BLaER1 (cell line): ENCODE measurements around the gene SMAD7.

Experiments used
- H3K27ac ChIP-seq: shearing (Covaris generic); formaldehyde crosslinking; 2 replicates; pipeline ENCODE4 v1.8.1; 2022
- H3K27me3 ChIP-seq: shearing (Covaris generic); formaldehyde crosslinking; 2 replicates; pipeline ENCODE4 v1.8.1; 2022
- H3K36me3 ChIP-seq: shearing (Covaris generic); formaldehyde crosslinking; 2 replicates; pipeline ENCODE4 v1.8.1; 2022
- H3K4me1 ChIP-seq: shearing (Covaris generic); formaldehyde crosslinking; 2 replicates; pipeline ENCODE4 v1.8.1; 2022
- H3K4me2 ChIP-seq: shearing (Covaris generic); formaldehyde crosslinking; 2 replicates; pipeline ENCODE4 v1.8.1; 2022
- H3K4me3 ChIP-seq: shearing (Covaris generic); formaldehyde crosslinking; 2 replicates; pipeline ENCODE4 v1.8.1; 2022
- H3K9ac ChIP-seq: shearing (Covaris generic); formaldehyde crosslinking; 2 replicates; pipeline ENCODE4 v1.8.1; 2022
- H3K9me3 ChIP-seq: shearing (Covaris generic); formaldehyde crosslinking; 2 replicates; pipeline ENCODE4 v1.8.1; 2022
- H4K20me1 ChIP-seq: shearing (Covaris generic); formaldehyde crosslinking; 2 replicates; pipeline ENCODE4 v1.8.1; 2022
- Cebpa-rat ChIP-seq: shearing (Covaris generic); IDR thresholded peaks from 2 replicates; pipeline ENCODE4 v1.8.1; 2022

Gene SMAD7

GRCh38 chr18:48932822-48933510 lies 17.8 kb downstream of the SMAD7 start:
- peak overlapping the region; percentile 20; the same call in 1 of the 2 replicates for H3K4me3 ChIP-seq
- peak overlapping the region; percentile 96 for H3K4me2 ChIP-seq
- peak; percentile 40; the same call in 1 of the 2 replicates for TF ChIP-seq Cebpa-rat
- H3K9me3 ChIP-seq, result no peaks in the 10 kb centered on the region
- H3K27me3 ChIP-seq, result no peaks in the 10 kb centered on the region; the same call in 1 of the 2 replicates
- H3K27ac ChIP-seq, result peak overlapping the region; percentile 83
- peaks cover 100% of the 10 kb centered on the region for H4K20me1 ChIP-seq
- H3K4me1 ChIP-seq, result peaks cover 100% of the 10 kb centered on the region
- H3K9ac ChIP-seq, result peak overlapping the region; percentile 79
- 0 out of 2 replicates have a peak, but pooled peaks cover 6% of the 10 kb centered on the region for H3K36me3 ChIP-seq

DNA sequence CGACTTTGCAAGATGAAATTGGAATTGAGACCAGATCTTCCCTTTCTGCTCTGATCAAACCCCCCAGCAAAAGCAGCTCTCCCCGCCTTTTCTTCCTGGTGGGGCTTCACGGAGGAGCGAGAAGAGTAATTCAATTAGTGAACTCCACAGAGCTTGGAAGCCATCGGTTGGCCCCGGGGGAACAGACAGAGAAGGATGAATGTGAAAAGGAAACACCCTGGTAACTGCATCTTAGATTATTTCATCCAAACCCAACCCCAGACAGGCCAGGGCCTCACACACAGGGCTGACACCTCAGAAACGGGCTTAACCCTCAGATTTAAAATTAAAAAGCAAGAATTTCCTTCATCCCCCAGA lies 18.3 kb downstream of the SMAD7 start:
- H3K4me2 ChIP-seq, result peak overlapping the region; percentile 96
- TF ChIP-seq Cebpa-rat, result no peak
- 0 out of 2 replicates have a peak, but pooled peaks cover 2% of the 10 kb centered on the region for H3K36me3 ChIP-seq
- no peaks in the 10 kb centered on the region for H3K9me3 ChIP-seq
- peak overlapping the region; percentile 20; the same call in 1 of the 2 replicates for H3K4me3 ChIP-seq
- H4K20me1 ChIP-seq, result peaks cover 100% of the 10 kb centered on the region
- H3K4me1 ChIP-seq, result peaks cover 100% of the 10 kb centered on the region
- no peaks in the 10 kb centered on the region; the same call in 1 of the 2 replicates for H3K27me3 ChIP-seq
- peak overlapping the region; percentile 79 for H3K9ac ChIP-seq
- H3K27ac ChIP-seq, result peak overlapping the region; percentile 83

DNA sequence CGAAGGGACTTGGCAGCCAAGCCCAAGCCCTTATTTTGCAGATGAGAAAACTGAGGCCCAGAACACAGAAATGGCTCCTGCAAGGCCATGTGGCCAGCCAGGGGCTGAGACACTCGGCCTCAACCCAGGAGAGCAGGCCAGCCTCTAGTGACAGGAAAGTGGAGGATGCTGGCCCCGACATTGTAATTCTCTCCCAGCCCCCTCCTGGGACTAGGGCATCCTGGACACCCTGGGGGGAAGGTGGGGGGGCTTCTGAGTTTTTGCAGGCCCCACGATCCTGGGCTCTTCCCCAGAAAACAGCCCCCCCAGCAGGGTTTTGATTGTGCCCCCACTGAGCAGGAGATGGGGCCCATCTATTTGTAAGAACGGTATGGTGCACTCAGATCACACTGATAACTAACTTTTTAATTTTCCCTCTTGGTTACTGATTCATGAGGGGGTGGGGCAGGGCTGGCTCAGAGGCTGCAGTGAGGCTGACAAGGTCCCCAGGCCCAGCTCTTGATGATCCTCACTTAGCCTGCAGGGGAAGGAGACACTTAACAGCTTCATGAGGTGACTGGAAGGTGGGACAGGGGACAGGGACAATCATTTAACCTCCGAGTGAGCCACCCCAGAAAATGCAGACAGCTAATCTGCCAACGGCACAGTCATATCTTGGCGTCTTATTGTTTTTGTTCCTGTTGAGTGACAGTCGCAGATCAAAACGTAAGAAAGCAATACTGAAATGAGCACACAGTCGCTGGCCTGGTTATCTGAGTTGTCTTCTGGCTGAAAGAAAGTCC lies 18.9 kb downstream of the SMAD7 start:
- H3K27ac ChIP-seq, result peak overlapping the region; percentile 83
- no peaks in the 10 kb centered on the region for H3K27me3 ChIP-seq
- H3K4me1 ChIP-seq, result peaks cover 100% of the 10 kb centered on the region
- no peaks in the 10 kb centered on the region; the same call in 1 of the 2 replicates for H3K36me3 ChIP-seq
- no peaks in the 10 kb centered on the region for H3K9me3 ChIP-seq
- peaks cover 100% of the 10 kb centered on the region for H4K20me1 ChIP-seq
- TF ChIP-seq Cebpa-rat, result no peak
- peak overlapping the region; percentile 79 for H3K9ac ChIP-seq
- H3K4me3 ChIP-seq, result peak overlapping the region; percentile 20; the same call in 1 of the 2 replicates
- peak overlapping the region; percentile 96 for H3K4me2 ChIP-seq

- Histone ChIP-seq H3K9me3 (no peaks in the 10 kb centered on the region), H3K9ac (no peak overlapping the region), H3K27me3 (no peaks in the 10 kb centered on the region), H4K20me1 (peaks cover 100% of the 10 kb centered on the region), H3K4me3 (no peak overlapping the region), H3K27ac (no peak overlapping the region), H3K4me1 (peaks cover 100% of the 10 kb centered on the region), H3K4me2 (peak overlapping the region; percentile 96), H3K36me3 (peaks cover 5% of the 10 kb centered on the region; the same call in 1 of the 2 replicates)
- TF ChIP-seq Cebpa-rat, result no peak
Measured at GRCh38 chr18:48930926-48931325, 19.8 kb downstream of the SMAD7 start.

- Histone ChIP-seq H3K27ac (peak overlapping the region; percentile 36), H3K36me3 (peaks cover 5% of the 10 kb centered on the region; the same call in 1 of the 2 replicates), H3K4me2 (peak overlapping the region; percentile 96), H3K4me1 (peaks cover 100% of the 10 kb centered on the region), H3K4me3 (no peak overlapping the region), H4K20me1 (peaks cover 100% of the 10 kb centered on the region), H3K27me3 (no peaks in the 10 kb centered on the region), H3K9me3 (no peaks in the 10 kb centered on the region), H3K9ac (no peak overlapping the region)
- TF ChIP-seq Cebpa-rat, result no peak
Measured at GRCh38 chr18:48929941-48930713, 20.6 kb downstream of the SMAD7 start.

- TF ChIP-seq Cebpa-rat, result no peak
- Histone ChIP-seq H3K9ac (peak overlapping the region; percentile 13; the same call in 1 of the 2 replicates), H3K4me3 (no peak overlapping the region)
Measured at GRCh38 chr18:48929212-48929612, 21.6 kb downstream of the SMAD7 start.

DNA sequence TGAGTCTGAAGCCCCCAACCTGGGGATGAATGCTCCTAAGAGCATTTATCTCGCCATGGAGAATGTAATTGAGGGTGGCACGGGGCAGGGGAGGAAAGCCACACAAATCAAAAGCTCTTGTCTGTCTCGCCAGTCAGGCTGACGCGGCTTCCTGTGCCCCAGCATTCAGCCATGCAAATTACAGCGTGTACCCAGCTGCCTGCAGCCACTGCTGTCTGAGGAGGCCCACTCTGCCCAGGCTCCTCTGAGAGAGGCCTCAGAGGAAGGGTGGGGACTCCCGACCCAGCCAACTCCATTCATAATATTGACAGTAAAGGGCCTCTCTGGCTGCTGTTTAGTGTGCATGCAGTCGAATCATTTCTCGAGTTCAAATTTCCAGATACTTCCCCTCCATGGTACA lies 22.0 kb downstream of the SMAD7 start:
- Histone ChIP-seq H3K9ac (peak overlapping the region; percentile 34; the same call in 1 of the 2 replicates), H4K20me1 (peaks cover 99% of the 10 kb centered on the region), H3K36me3 (peaks cover 5% of the 10 kb centered on the region; the same call in 1 of the 2 replicates), H3K27ac (peak overlapping the region; percentile 42; the same call in 1 of the 2 replicates), H3K4me3 (peak overlapping the region; percentile 21; the same call in 1 of the 2 replicates), H3K4me2 (peak overlapping the region; percentile 96), H3K9me3 (no peaks in the 10 kb centered on the region), H3K27me3 (no peaks in the 10 kb centered on the region), H3K4me1 (peaks cover 99% of the 10 kb centered on the region)
- TF ChIP-seq Cebpa-rat, result no peak

More at GRCh38 chr18:48929212-48929612, 21.6 kb downstream of the SMAD7 start:
- H3K9me3 ChIP-seq, result no peaks in the 10 kb centered on the region
- H3K27ac ChIP-seq, result 0 out of 2 replicates have a peak overlapping the region, but pooled peaks have one; percentile 18
- peaks cover 100% of the 10 kb centered on the region for H3K4me1 ChIP-seq
- H3K27me3 ChIP-seq, result no peaks in the 10 kb centered on the region
- H3K4me2 ChIP-seq, result peak overlapping the region; percentile 96
- H4K20me1 ChIP-seq, result peaks cover 100% of the 10 kb centered on the region
- H3K36me3 ChIP-seq, result peaks cover 5% of the 10 kb centered on the region; the same call in 1 of the 2 replicates

DNA sequence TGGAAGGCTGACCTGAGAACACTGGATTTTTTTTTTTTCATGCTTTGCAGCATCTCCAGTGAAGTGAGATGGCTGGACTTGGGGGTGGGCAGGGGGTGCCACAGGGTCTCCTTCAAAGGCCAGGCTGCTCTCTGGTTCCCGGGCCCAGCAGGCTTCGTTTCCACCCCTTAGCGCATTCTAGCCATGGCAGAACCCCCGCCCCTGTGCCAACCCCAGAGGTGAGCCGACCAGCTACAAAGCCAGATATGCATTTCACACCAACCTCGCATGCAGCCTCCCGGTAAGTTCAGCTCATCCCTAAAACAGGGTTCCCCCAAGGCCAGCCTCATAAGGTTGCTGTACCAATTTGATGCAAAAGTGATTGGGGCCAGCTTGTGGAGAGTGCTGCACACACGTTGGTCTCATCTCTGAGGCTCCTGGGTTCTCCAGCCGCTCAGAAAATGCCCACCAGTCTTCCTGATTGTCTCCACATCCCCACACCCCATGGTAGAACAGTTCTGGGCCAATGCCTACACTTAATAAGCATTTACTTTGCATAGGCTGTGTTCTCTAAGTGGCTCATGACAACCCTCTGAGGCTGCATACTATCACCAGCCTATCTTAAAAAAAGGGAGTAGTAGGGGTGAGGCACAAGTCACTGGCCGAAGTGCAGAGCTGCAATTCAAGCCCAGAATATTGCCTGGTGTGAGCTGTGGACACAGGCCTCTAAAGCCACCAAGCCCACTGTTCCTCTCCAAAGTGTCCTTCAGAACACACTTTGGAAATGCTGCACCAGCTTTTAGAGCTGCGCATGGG lies 23.3 kb downstream of the SMAD7 start:
- Histone ChIP-seq H4K20me1 (peaks cover 99% of the 10 kb centered on the region), H3K4me3 (no peak overlapping the region), H3K36me3 (peaks cover 9% of the 10 kb centered on the region; the same call in 1 of the 2 replicates), H3K27ac (no peak overlapping the region), H3K27me3 (no peaks in the 10 kb centered on the region), H3K4me2 (peak overlapping the region; percentile 96), H3K9me3 (no peaks in the 10 kb centered on the region), H3K9ac (no peak overlapping the region), H3K4me1 (peaks cover 99% of the 10 kb centered on the region)
- TF ChIP-seq Cebpa-rat, result no peak
